GM21723 (cell line): ENCODE results near the gene RGS7.
"Not testable (repeated sequence)": the region's sequence is repeated elsewhere in the genome, so short reads cannot be mapped to it uniquely, and the experiment has no call there.

Source experiments
- ATAC-seq: cut with Tn5 transposase; IDR thresholded peaks from one replicate; pipeline ENCODE4 v1.9.1; 2021; ENCODE audit warnings: mild to moderate bottlenecking, moderate library complexity; ENCODE audit not compliant: unreplicated experiment

The RGS7 gene

DNA sequence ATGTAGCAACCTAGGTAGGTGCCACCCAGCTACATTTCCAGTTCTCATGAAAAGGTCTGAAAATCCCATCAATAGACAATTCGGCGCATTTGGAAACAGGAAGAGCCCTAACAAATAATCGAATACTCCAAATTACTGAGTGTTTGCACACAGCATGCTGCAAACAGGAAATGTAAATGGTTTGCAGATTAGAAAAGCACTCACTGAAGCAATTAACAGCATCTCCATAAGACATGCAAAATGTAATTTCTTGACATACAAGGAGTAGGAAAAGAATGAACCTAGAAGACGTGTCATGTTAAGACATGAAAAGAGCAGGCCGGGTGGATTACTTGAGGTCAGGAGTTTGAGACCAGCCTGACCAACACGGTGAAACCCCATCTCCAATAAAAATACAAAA, 598.2 kb downstream of the RGS7 start:
- not testable (repeated sequence) for ATAC-seq

DNA sequence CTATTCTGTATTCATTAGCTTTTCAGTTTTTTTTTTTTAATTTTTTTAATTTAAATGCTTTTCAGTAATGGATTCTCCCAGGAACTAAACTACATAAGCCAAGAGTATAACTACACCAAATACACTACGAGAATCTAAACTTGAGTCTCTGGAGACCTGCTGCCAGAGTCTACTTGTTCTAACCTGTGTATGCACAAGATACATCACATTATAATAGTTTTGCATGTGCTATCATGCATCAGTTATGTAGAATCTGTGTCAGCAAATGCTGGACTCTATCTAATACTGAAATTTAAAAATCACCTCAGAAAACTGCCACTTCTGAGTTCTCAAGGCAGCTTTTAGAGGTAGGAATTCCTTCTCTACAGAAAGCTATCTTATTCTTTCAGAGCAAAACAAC, 598.7 kb downstream of the RGS7 start:
- ATAC-seq = no peak

GRCh38 chr1:240747907-240748306, 609.1 kb downstream of the RGS7 start:
- no peak for ATAC-seq

DNA sequence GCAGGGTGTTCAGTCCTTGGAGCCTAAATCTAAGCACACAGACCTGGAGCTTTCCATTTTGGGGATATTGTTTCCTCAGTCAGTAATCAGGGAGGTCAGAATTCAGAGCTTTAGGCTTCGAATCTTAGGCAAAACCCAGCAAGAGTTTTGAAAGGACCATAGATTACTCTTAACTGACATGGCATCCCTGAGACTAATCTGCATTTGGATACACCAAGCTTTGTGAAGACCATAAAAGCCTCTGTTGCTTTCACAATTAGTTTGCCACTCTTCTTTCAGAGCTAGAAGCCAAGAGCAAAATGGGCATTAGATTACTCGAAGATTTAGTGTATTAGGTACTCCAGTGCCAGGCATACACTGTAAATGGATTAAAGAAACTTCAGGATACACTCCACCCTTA, 613.3 kb downstream of the RGS7 start:
- ATAC-seq = no peak

GRCh38 chr1:240739754-240740153, 617.3 kb downstream of the RGS7 start:
- no peak for ATAC-seq

- no peak for ATAC-seq
Observed at GRCh38 chr1:240739139-240739538, 617.9 kb downstream of the RGS7 start.

DNA sequence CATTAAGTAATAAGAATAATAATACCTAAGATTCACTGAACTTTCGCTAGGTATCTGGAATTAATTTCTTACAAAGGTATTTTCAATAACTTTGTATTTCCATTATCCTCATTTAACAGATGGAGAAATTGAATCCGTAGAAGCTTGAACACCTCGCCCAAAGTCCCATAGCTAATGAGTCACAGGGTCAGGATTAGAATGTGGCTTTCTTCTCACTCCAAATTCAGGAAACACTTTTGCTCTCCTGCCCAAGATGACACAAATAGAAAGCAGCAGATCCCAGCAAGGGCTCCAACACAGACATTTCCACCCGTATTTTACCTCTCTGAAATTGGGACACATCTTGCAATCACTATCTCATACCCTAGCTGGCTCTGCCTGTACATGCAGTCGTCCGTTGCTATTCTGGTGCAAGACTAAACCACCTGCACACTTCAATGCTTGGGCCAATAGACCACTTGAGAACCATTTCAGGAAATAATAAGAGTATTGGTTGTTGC, 619.2 kb downstream of the RGS7 start:
- no peak for ATAC-seq

- no peak for ATAC-seq
Observed at GRCh38 chr1:240737298-240737697, 619.7 kb downstream of the RGS7 start.

DNA sequence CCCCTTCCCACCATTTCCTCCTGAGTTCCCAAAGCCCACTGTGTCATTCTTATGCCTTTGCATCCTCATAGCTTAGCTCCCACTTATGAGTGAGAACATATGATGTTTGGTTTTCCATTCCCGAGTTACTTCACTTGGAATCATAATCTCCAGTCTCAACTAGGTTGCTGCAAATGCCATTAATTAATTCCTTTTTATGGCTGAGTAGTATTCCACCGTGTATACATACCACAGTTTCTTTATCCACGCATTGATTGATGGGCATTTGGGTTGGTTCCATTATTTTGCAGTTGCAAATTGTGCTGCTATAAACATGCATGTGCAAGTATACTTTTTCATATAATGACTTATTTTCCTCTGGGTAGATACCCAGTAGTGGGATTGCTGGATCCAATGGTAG, 622.3 kb downstream of the RGS7 start:
- not testable (repeated sequence) for ATAC-seq

- ATAC-seq = no peak
Observed at GRCh38 chr1:240734001-240734400, 623.0 kb downstream of the RGS7 start.

GRCh38 chr1:240732390-240732789, 624.6 kb downstream of the RGS7 start:
- ATAC-seq = peak; percentile 94
